B cell (primary cell): ENCODE measurements around the gene LDLRAD1. TPM values are rescaled to one million over a fixed set of nuclear protein-coding genes. Genes with fewer than 3 reads are reported as not detected.

ENCODE experiments used
- ATAC-seq: fragments of 200-7000 bp; cut with Tn5 transposase; one replicate; pipeline ENCODE4 v1.10.0; 2021; ENCODE audit warnings: low read depth, mild to moderate bottlenecking, moderate number of reproducible peaks, moderate library complexity
- CTCF ChIA-PET: fragments of 350-600 bp; sonication (Branson Sonifier 250); formaldehyde crosslinking; loops from one replicate; lab custom pipeline; 2021; ENCODE audit warnings: antibody characterized with exemption, inconsistent platforms; lab: Charles Lee
- POLR2A ChIA-PET: fragments of 350-600 bp; sonication (Branson Sonifier 250); formaldehyde crosslinking; loops from one replicate; lab custom pipeline; 2021; ENCODE audit warnings: antibody characterized with exemption; lab: Charles Lee
- DNase-seq: peaks from one replicate; pipeline ENCODE4 v3.0.0; 2013
- H2AFZ ChIP-seq: 2 replicates; pipeline ENCODE4 v1.6.1; 2012; ENCODE audit warnings: mild to moderate bottlenecking, low read depth, low read length; ENCODE audit not compliant: insufficient read depth, poor library complexity, severe bottlenecking
- H3K27ac ChIP-seq, 2 donors: 1 replicate in 1 of 2; 2 replicates in 1 of 2; pipeline ENCODE4 v1.5.1; 2012 to 2013; ENCODE audit warnings: low read length in 2 of 2, mild to moderate bottlenecking in 2 of 2, moderate library complexity in 1 of 2
- H3K27me3 ChIP-seq, 4 experiments: fragments of 200-600 bp in 1 of 4; sonication (generic) in 1 of 4; replicated peaks in 1 of 4; 1 replicate in 2 of 4; 2 replicates in 2 of 4; pipeline versions ENCODE4 v1.6.1 to v1.7.0; 2013 to 2016; ENCODE audit warnings: low read length in 3 of 4, mild to moderate bottlenecking in 2 of 4, mixed read lengths in 1 of 4, moderate library complexity in 1 of 4; ENCODE audit not compliant: insufficient read depth in 4 of 4, control insufficient read depth in 3 of 4; ENCODE audit errors: control extremely low read depth in 1 of 4
- H3K36me3 ChIP-seq, 2 experiments: replicated peaks in 1 of 2; 1 replicate in 1 of 2; 2 replicates in 1 of 2; pipeline versions ENCODE4 v1.6.1 to v1.7.1; 2013; ENCODE audit warnings: low read length in 1 of 2; ENCODE audit not compliant: insufficient read depth in 2 of 2, control insufficient read depth in 1 of 2; ENCODE audit errors: control extremely low read depth in 1 of 2, extremely low read depth in 1 of 2
- H3K4me1 ChIP-seq, 2 donors: fragments of 200-600 bp in 1 of 2; sonication (generic) in 1 of 2; 1 replicate in 1 of 2; 2 replicates in 1 of 2; pipeline versions ENCODE4 v1.5.1 to v1.6.1; 2013 to 2017; ENCODE audit warnings: low read length in 2 of 2; ENCODE audit not compliant: control insufficient read depth in 2 of 2, insufficient read depth in 2 of 2
- H3K4me2 ChIP-seq: replicated peaks from 2 replicates; pipeline ENCODE3; 2012; ENCODE audit warnings: mild to moderate bottlenecking, low read depth, low read length; ENCODE audit not compliant: poor library complexity, severe bottlenecking
- H3K4me3 ChIP-seq, 5 experiments: fragments of 200-600 bp in 1 of 5; sonication (generic) in 1 of 5; 1 replicate in 3 of 5; 2 replicates in 2 of 5; pipeline versions ENCODE4 v1.5.1 to v1.7.0; 2011 to 2016; ENCODE audit warnings: low read length in 4 of 5, mild to moderate bottlenecking in 4 of 5, low read depth in 2 of 5, control low read depth in 1 of 5, moderate library complexity in 1 of 5; ENCODE audit not compliant: insufficient read depth in 1 of 5; ENCODE audit errors: control extremely low read depth in 1 of 5, extremely low read depth in 1 of 5
- H3K79me2 ChIP-seq: fragments of 200-600 bp; sonication (generic); one replicate; pipeline ENCODE4 v1.6.0; 2016; ENCODE audit warnings: low read length; ENCODE audit not compliant: control insufficient read depth, insufficient read depth
- H3K9ac ChIP-seq: fragments of 200-600 bp; sonication (generic); 2 replicates; pipeline ENCODE4 v1.6.1; 2017; ENCODE audit warnings: mild to moderate bottlenecking, low read length, moderate library complexity
- H3K9me3 ChIP-seq, 3 donors: one replicate each; pipeline versions ENCODE4 v1.6.1 to v1.7.1; 2013; ENCODE audit warnings: low read length in 2 of 3; ENCODE audit not compliant: control insufficient read depth in 2 of 3, insufficient read depth in 1 of 3; ENCODE audit errors: control extremely low read depth in 1 of 3
- H4K20me1 ChIP-seq: 2 replicates; pipeline ENCODE4 v1.6.0; 2012; ENCODE audit warnings: mild to moderate bottlenecking, low read length; ENCODE audit not compliant: insufficient read depth, control insufficient read depth, poor library complexity, severe bottlenecking
- H3K27ac Mint-ChIP-seq: one replicate; pipeline ENCODE4 v1.8.0; 2021; ENCODE audit warnings: mixed read lengths
- H3K27me3 Mint-ChIP-seq: one replicate; pipeline ENCODE4 v1.8.0; 2021; ENCODE audit warnings: mixed read lengths
- H3K4me1 Mint-ChIP-seq: one replicate; pipeline ENCODE4 v1.8.0; 2021; ENCODE audit warnings: mixed read lengths
- H3K4me3 Mint-ChIP-seq: one replicate; pipeline ENCODE4 v1.8.0; 2021; ENCODE audit warnings: mixed read lengths
- H3K9me3 Mint-ChIP-seq: one replicate; pipeline ENCODE4 v1.8.0; 2022; ENCODE audit warnings: mixed read lengths; ENCODE audit not compliant: insufficient read depth
- EZH2 ChIP-seq: IDR thresholded peaks from 2 replicates; pipeline ENCODE4 v1.6.1; 2012; ENCODE audit warnings: borderline replicate concordance, low read depth, mild to moderate bottlenecking, moderate library complexity, low read length; ENCODE audit not compliant: insufficient read depth, poor library complexity, severe bottlenecking
- WGBS: methylation state at CpG from one replicate; pipeline ENCODE4 v1.1.5; 2013; ENCODE audit warnings: missing lambda C conversion rate; ENCODE audit not compliant: insufficient coverage; 5-methylcytosine and 5-hydroxymethylcytosine counted together
- intact Hi-C: fragments of 100-400 bp; cut with micrococcal nuclease; formaldehyde crosslinking; loops from one replicate; pipeline ENCODE4 v1.10.0; 2022
- polyA plus RNA-seq: library from polyadenylated mRNA; depleted of rRNA; stranded (reverse); fragments of >200 nt; gene quantifications from 2 replicates; pipeline ENCODE4 v1.2.3, GENCODE V29; 2012
- total RNA-seq, 2 donors: library from RNA; stranded (reverse); fragments of 120-200 nt in 1 of 2; gene quantifications; 1 replicate in 1 of 2; 2 replicates in 1 of 2; pipeline versions ENCODE4 v1.2.3 to v1.2.4, GENCODE V29; 2013 to 2022
- TF ChIP-seq, protein P1 (sequence below): fragments of 200-600 bp; IDR thresholded peaks from one replicate; pipeline ENCODE4 v1.8.0; 2022; ENCODE audit warnings: antibody characterized with exemption, mild to moderate bottlenecking

The LDLRAD1 gene
- total and polyA plus RNA-seq, 2 donors (not counting 1 experiment from before 2014, with no cell fraction given), result not detected

GRCh38 chr1:53981220-53981619 is 36.8 kb downstream of the LDLRAD1 start:
- H3K4me3 Mint-ChIP-seq, result no peak overlapping the region
- ATAC-seq (no peak), DNase-seq (no peak)
- Histone ChIP-seq H3K4me1 (no peaks in the 10 kb centered on the region), H3K27ac (no peak overlapping the region), H3K9me3 (no peaks in the 10 kb centered on the region), H3K9ac (no peak overlapping the region), H4K20me1 (no peaks in the 10 kb centered on the region), H3K36me3 (no peaks in the 10 kb centered on the region), H3K27me3 (no peaks in the 10 kb centered on the region), H3K4me2 (no peak overlapping the region), H2AFZ (no peak overlapping the region), H3K4me3 (no peak overlapping the region), H3K79me2 (no peaks in the 10 kb centered on the region)
- 100% methylated on average over 3 of the region's 6 CpGs for WGBS
- H3K27me3 Mint-ChIP-seq, result peaks cover 7% of the 10 kb centered on the region
- no peaks in the 10 kb centered on the region for H3K4me1 Mint-ChIP-seq
- ChIA-PET CTCF (no interaction called here), POLR2A (no interaction called here)
- TF ChIP-seq, protein P1, sequence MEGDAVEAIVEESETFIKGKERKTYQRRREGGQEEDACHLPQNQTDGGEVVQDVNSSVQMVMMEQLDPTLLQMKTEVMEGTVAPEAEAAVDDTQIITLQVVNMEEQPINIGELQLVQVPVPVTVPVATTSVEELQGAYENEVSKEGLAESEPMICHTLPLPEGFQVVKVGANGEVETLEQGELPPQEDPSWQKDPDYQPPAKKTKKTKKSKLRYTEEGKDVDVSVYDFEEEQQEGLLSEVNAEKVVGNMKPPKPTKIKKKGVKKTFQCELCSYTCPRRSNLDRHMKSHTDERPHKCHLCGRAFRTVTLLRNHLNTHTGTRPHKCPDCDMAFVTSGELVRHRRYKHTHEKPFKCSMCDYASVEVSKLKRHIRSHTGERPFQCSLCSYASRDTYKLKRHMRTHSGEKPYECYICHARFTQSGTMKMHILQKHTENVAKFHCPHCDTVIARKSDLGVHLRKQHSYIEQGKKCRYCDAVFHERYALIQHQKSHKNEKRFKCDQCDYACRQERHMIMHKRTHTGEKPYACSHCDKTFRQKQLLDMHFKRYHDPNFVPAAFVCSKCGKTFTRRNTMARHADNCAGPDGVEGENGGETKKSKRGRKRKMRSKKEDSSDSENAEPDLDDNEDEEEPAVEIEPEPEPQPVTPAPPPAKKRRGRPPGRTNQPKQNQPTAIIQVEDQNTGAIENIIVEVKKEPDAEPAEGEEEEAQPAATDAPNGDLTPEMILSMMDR, result no peak
- TF ChIP-seq EZH2, result no peak
- no peaks in the 10 kb centered on the region for H3K9me3 Mint-ChIP-seq
- H3K27ac Mint-ChIP-seq, result no peak overlapping the region
- intact Hi-C loops, result no loop called here

DNA sequence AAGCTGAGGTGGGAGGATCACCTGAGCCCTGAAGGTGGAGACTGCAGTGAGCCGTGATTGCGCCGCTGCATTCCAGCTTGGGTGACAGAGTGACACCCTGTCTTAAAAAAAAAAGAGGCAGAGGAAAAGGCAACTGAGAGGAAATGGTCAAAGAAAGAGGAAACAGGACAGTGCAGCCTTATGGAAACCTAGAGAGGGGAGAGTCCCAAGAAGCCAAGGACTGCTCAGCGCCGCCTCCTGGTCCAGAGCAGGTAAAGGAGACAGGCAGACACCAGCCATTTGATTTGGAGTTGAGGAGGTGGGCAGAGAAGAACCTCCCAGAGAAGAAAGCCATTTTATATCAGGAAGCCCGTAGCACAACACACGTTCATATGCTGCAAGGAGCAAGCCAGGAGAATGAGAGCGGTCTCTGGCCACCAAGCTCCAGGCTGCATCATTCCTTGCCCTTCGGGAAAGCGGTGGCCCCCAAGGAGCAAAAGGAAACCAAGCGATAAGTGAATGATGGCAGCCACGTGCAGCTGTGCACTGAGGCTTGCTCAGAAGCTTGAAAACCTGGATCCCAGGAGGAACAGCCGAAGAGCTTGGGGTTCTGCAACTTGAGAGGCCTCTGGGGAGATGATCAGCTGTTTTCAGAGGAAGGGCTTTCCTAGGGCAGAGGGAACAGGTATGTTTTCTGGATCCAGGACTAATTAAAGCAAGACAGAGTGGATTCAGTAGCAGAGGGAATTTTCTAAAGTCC is 38.1 kb downstream of the LDLRAD1 start:
- ChIA-PET CTCF (interaction anchor here (0.9 kb wide), 1 partner anchor 21 kb away, joined by 3 read pairs; no protein-coding TSS in a partner anchor), POLR2A (no interaction called here)
- no peak overlapping the region for H2AFZ ChIP-seq
- no peaks in the 10 kb centered on the region for H3K4me1 Mint-ChIP-seq
- no peaks in the 10 kb centered on the region for H3K4me1 ChIP-seq
- no peak overlapping the region for H3K4me3 ChIP-seq
- H3K9me3 Mint-ChIP-seq, result no peaks in the 10 kb centered on the region
- no peaks in the 10 kb centered on the region for H4K20me1 ChIP-seq
- WGBS, result 76% methylated on average over 13 of the region's 13 CpGs
- TF ChIP-seq EZH2, result no peak
- TF ChIP-seq, protein P1, result no peak
- no peak overlapping the region for H3K27ac ChIP-seq
- intact Hi-C loops, result no loop called here
- H3K27me3 Mint-ChIP-seq, result peaks cover 7% of the 10 kb centered on the region
- no peak overlapping the region for H3K4me2 ChIP-seq
- H3K27me3 ChIP-seq, result no peaks in the 10 kb centered on the region
- H3K79me2 ChIP-seq, result no peaks in the 10 kb centered on the region
- no peak overlapping the region for H3K27ac Mint-ChIP-seq
- H3K9me3 ChIP-seq, result no peaks in the 10 kb centered on the region
- ATAC-seq (no peak), DNase-seq (no peak)
- H3K4me3 Mint-ChIP-seq, result no peak overlapping the region
- no peaks in the 10 kb centered on the region for H3K36me3 ChIP-seq
- H3K9ac ChIP-seq, result no peak overlapping the region
